GM19324 (cell line): ENCODE data around the gene BAZ1B.
"Not testable (repeated sequence)": the region's sequence is repeated elsewhere in the genome, so short reads cannot be mapped to it uniquely, and the experiment has no call there.

Experiments
- ATAC-seq: cut with Tn5 transposase; IDR thresholded peaks from one replicate; pipeline ENCODE4 v1.9.1; 2021; ENCODE audit warnings: mild to moderate bottlenecking, moderate library complexity; ENCODE audit not compliant: unreplicated experiment, low FRiP score

Gene BAZ1B, protein sequence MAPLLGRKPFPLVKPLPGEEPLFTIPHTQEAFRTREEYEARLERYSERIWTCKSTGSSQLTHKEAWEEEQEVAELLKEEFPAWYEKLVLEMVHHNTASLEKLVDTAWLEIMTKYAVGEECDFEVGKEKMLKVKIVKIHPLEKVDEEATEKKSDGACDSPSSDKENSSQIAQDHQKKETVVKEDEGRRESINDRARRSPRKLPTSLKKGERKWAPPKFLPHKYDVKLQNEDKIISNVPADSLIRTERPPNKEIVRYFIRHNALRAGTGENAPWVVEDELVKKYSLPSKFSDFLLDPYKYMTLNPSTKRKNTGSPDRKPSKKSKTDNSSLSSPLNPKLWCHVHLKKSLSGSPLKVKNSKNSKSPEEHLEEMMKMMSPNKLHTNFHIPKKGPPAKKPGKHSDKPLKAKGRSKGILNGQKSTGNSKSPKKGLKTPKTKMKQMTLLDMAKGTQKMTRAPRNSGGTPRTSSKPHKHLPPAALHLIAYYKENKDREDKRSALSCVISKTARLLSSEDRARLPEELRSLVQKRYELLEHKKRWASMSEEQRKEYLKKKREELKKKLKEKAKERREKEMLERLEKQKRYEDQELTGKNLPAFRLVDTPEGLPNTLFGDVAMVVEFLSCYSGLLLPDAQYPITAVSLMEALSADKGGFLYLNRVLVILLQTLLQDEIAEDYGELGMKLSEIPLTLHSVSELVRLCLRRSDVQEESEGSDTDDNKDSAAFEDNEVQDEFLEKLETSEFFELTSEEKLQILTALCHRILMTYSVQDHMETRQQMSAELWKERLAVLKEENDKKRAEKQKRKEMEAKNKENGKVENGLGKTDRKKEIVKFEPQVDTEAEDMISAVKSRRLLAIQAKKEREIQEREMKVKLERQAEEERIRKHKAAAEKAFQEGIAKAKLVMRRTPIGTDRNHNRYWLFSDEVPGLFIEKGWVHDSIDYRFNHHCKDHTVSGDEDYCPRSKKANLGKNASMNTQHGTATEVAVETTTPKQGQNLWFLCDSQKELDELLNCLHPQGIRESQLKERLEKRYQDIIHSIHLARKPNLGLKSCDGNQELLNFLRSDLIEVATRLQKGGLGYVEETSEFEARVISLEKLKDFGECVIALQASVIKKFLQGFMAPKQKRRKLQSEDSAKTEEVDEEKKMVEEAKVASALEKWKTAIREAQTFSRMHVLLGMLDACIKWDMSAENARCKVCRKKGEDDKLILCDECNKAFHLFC (N-terminal part only)

DNA sequence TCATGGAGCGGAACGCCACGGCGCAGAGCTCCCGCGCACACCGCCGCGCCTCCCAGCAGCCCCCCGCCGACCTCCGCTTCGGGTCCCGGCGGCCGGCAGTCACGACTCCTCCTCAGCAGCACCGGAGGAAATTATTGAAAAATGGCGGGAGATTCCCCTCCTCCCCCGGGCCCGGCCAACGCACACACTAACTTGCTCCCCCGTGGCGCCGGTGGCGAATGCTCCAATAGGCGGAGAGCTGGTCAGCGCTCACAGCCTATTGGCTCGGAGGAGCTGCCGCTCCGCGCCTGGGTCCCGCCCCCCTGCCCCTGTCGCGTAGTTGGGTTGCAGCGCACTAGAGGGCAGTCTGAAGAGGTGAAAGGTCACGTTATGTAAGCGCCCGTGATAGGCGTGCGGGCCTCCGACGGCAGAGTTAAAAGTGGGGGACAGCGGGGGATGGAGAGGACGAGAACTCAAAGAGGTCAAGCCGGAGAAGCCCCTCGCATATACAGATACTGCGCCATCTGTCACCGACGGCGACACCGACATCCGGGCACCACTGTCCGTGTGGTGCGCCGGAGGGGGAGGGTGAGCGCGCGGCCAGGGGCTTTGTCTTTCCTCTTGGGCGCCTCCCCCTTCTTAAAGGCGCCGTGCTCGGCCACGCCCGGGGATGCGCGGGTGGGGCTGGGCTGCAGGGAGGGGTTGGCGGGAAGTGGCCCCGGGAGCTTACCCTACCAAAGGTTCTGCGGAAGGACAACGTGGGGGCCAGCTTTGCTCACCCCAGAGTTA lies at the start of gene BAZ1B:
TSS of gene BAZ1B (minus strand) at position 189 of the 768 bp plus-strand sequence. CDS start 360 bp downstream, outside the sequence.
- peak; percentile 88 for ATAC-seq

DNA sequence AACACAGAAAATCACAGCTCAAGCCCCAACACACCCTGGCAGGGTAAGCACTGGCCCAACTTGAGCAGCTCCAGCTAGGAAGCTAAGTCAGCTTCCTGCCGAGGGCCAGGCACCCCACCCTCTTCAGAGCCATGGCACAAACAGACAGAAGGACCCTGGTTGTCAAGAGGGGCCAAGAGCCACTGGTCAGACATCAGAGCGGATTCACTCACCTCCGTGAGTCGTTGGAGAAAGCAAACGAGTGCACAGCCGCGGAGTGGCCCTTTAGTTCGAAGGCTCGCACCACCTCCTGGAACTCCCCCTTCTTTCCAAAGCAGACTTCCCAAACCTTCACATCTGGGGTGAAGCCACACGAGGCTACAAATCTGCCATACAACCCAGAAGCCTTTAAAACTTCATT lies 48.9 kb upstream of the BAZ1B start:
- ATAC-seq = no peak

DNA sequence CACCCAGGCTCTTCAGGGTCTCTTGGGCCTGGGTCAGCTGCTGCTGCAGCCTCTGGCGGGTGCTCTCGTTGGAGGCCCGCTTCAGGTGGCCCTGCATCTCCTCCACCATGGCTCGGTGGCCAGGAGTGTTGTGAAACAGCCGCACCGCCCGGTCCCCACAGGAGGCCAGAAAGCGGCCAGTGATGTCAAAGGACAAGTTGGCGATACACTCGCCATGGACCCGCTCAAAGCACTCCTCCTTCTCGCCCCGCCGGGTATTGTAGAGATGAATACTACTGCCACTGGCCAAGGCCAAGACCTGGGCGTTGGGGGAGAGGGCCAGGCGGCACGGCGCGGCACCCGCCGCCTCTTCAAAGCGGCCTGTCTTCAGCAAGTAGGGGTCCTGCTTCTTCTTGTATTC lies 48.4 kb upstream of the BAZ1B start:
- no peak for ATAC-seq

DNA sequence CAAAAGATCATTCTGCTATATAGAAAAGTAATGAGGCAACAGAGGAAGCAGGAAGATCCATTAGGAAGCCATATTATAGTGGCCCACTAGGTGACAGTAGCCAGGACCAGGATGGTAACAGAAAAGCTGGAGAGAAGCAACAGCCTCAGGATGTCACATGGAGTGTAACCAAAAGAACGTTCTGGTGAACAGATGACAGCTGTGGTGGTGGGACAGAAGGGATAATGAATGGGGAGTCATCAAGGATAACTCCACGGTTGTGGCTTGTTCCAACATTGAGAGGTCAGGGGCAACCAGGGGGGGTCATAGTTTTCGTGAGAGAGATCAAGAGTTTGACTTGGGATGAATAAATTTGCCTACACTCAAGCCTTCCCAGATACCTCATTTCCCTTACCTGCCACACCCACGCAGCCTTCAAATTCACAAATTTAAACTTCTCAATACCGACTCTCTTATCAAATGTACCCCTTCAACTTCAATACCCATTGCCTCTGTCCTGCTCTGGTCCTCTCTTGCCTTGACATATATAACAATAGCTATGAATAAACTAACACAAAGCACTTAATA lies 47.0 kb upstream of the BAZ1B start:
- no peak for ATAC-seq

DNA sequence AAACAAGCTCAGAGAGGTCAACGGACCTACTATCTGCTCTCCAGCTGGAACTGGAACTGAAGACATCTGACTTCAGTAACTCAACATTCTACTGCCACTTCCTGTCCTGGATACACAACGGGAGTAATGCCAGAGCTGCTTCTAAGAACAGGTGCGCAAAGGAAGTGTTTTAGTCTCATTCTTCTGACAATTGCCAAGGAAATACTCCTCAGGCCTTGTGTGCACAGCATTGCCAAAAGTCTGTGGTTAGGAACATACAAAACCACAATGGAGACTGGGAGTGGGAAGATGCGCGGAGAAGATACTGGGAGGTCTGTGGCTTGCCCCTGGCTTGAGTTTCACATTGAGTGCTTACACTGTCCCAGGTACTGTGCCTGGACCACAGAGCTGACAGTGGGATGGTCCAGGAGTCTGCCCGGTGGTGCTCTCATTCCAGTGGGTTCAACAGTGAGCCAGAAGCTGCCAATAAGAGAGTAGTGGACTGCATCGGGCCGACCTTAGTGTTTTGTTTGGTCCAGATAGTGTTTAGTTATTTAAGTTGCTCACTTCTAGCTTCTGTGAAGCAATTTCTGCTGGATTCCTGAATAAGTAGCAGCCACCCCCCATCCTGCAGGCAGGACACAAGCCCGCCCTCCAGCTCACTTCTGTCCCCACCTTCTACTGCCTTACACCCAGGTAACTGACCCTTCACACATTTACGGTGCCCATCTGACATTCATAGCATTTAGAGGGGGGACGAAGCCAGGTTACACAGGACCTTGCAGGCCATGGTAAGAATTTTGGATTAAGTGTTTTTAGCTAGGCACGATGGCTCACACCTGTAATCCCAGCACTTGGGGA lies 46.0 kb upstream of the BAZ1B start:
- ATAC-seq = no peak

DNA sequence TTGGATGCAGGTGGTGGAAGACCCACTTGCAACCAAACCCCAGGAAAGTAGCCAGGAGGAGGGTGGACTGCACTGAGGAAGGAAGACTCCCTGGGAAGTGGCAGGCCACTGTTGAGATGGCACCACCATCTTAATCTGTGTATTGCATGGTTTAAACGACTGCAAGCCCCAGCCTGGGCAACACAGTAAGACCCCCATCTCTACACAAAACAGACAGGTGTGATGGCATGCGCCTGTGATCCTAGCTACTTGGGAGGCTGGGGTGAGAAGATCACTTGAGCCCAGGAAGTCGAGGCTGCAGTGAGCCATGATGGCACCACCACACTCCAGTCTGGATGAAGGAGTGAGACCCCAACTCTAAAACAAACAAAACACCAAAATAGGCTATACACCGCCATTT lies 45.0 kb upstream of the BAZ1B start:
- ATAC-seq = no peak

DNA sequence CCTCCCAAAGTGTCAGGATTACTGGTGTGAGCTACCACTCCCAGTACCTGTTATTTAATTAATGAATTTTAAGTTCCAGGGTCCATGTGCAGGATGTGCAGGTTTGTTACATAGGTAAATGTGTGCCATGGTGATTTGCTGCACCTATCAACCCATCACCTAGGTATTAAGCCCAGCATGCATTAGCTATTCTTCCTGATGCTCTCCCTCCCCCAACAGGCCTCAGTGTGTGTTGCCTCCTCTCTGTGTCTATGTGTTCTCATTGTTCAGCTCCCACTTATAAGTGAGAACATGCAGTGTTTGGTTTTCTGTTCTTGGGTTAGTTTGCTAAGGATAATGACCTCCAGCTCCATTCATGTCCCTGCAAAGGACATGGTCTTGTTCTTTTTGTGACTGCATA lies 44.3 kb upstream of the BAZ1B start:
- ATAC-seq = not testable (repeated sequence)

DNA sequence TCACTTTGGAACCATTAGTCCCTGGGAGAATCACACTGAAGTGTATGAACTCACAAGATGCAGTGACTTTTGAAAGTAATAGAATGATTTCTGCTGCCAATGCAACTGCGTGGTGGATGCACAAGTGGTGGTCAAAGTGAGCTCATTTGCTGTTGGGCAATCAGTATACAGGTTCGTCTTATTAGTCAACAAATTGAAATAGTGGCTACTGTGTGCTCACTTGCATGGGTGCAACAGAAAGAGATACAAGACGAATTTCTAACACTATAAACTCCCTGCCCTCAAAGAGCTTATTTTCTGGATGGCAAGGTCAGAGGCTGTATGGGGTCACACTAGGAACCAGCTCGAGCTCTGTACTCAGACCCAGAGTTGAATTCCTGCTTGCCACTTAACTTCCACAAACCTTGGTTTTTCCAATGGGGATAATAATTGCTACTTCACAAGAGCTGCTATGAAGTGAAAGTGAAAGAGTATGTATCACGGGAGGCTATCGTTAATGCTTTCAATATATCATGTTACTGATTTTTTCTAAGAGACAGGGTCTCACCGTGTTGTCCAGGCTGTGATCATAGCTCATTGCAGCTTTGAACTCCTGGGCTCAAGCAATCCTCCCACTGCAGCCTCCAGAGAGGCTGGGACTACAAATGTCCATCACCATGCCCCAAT lies 43.7 kb upstream of the BAZ1B start:
- no peak for ATAC-seq

DNA sequence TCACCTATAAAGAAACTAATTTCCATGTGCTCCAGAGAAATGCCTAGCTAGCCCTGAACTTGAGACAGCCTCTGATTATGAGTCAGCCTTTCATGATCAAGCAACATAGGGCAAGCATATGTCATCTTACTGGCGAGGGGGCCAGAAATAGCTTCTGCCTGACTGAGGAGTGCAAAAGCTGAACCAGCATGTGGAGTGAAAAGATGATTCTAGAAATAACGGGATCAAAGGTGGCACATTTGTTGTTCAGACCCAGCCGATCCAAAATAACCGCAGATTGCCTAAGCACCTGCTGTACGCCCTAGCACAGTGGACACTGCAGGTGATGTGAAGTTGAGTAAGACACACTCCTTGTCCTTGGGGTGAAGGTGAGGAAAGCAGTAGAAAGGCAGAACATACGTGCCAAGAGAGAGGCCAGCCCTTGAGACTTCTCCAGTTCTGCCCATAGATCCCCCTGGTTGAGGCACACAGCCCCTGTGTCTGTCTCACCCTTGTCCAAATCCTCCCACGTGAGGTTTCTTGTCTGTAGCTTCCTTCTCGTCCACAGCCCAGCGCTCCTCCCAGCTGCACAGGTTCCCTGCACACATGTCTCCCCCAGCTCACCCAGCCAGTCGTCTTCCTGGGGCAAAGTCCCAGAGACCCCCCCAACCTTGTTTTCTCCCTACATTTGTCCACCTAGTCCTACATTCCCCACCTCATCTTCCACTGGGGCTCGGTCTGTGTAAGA lies 38.2 kb upstream of the BAZ1B start:
- no peak for ATAC-seq

DNA sequence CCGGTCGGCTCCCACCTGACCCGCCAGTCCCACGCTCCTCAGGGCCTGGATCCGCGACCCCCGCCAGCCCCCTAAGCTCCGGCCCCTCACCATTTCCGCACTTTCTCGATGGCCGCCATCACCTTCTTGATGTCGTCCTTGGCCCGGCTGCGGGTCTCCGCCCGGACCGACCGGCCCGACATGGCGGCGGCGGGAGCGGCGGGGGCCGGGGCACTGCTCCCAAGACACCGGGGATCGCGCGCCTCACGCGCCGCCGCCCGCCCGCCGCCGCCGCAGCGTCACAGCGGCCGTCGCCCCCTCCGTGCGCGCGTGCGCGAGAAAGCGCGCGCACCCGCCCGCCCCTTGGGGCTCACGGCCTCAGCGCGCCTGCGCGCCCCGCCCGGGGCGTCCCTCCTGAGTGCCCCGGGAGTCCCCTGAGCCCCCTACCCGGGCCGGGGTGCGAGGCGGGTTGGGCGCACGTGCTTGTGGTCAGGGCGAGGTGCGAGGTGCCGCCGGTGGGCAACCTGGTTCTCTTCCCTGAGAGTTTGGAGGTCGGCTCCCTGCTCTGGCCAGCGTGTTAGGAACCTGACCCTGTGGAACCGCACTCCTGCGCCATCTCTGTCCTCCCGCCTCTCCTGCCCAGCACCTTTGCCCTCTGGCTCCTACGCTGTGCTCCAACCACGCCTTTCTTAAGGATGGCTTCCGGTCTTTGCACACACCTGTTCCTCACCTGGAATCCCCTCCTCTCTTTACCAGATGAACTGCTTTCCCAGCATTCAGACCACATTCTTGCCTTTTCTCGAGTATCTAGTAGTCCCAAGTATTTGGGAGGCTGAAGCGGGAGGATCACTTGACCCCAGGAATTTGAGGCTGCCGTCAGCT lies 35.5 kb upstream of the BAZ1B start, which contains the start of gene BCL7B:
TSS of gene BCL7B (minus strand) at position 294 of the 861 bp plus-strand sequence. CDS start at position 182, 112 bp downstream.
- ATAC-seq = peak; percentile 68

DNA sequence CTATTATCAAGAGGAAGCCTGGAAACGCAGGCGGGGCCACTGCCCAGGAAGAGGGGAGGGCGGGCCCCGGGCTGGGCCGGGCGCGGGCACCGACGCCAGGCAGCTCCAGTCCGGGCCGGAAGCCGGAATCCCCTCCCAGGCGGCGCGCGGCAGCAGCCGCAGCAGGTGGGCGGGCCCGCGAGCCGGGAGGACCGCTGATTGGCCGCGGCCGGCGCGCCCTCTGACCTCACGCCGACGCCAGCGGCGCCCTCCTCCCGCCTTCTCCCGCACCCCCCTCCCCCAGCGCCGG lies 35.0 kb upstream of the BAZ1B start:
- ATAC-seq = peak; percentile 94

DNA sequence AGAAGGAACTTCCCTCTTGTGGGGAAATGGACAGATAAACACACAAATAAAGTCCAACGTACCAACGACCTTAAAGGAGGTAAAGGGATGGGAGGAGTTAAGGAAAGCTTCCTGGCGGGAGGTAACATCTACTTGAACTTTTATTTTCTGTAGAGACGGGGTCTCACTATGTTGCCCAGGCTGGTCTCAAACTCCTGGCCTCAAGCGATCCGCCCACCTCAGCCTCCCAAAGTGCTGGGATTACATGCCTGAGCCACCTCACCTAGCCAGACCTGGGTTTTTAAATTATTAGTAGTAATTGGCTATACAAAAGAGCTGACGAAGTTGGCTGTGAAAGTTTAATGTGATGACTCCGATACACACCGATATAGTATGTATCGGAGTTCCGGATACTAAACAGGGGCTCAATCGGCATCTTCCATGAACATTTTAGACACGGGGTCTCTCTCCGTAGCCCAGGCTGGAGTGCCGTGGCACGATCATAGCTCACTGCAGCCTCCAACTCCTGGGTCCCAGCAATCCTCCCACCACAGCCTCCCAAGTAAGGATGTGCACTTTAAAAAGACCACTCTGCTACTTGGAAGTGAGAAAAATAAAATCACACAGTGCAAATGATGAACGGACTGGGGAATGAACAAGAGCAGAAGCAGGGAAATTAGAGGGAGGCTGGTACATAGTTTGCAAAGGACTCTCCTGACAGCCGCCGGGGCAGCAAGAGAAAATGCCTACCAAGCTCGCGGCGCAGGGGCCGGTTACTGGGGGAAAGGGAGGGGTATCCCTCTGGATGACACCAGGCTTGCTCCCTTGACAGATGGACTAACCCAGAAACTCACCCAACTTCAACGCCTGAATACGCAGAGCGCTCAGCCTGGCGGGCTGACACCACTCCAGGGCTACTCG lies 34.4 kb upstream of the BAZ1B start:
- ATAC-seq = no peak

DNA sequence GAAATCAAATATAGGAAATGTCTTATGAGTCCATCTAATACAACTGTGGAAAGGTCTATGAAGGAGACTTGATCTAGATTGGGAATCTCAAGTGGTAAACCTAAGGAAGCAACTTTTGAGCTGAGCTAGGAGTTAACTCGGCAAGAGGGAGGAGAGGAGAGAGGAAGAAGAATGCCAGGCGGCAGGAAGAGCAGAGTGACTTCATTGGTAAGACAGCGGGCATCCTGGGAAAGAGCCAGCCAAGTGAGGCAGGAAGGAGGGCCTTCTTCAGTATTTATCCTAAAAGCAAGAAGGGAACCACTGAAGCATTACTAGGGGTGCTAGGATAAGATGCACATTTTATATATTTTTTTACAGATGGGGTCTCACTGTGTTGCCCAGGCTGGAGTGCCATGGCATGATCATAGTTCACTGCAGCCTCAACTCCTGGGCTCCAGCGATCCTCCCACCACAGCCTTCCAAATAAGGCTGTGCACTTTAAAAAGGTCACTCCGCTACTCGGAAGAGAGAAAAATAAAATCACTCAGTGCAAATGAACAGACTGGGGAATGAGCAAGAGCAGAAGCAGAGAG lies 33.4 kb upstream of the BAZ1B start:
- ATAC-seq = no peak

DNA sequence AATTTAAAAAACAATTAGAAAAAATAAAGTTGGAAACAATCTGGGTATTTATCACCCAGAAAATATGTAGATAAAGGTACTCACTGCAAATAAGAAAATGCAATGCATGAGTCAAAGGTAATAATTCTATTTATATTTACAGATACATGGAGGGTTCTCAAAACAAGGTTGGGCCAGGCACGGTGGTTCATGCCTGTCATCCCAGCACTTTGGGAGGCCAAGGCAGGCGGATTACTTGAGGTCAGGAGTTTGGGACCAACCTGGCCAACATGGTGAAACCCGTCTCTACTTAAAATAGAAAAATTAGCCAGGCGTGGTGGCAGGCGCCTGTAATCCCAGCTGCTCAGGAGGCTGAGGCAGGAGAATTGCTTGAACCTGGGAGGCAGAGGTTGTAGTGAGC lies 28.0 kb upstream of the BAZ1B start:
- ATAC-seq = not testable (repeated sequence)

DNA sequence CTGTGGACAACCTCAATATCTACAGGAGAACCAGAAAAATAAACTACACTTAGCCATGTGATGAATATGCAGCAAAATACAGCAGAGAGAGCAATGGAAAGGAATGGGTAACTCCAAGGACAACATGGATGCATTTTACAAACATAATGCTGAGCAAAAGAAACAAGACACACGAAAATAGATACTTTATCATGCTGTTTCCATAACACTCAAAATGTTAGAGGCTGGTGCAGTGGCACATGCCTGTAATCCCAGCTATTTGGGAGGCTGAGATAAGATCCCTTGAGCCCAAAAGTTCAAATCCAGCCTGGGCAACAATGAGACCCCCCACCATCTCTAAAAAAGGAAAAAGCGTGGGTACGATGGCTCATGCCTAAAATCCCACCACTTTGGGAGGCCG lies 27.1 kb upstream of the BAZ1B start:
- ATAC-seq = no peak

DNA sequence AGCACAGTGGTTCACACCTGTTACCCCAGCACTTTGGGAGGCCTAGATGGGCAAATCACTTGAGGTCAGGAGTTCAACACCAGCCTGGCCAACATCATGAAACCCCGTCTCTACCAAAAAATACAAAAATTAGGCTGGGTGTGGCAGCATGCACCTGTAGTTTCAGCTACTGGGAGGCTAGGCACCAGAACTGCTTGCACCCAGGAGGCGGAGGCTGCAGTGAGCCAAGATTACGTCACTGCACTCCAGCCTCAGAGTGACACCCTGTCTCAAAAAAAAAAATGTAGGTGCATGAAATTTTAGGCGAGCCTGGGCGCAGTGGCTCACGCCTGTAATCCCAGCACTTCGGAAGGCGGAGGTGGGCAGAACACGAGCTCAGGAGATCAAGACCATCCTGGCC lies 25.7 kb upstream of the BAZ1B start:
- no peak for ATAC-seq
